GM23248 (cell line): ENCODE results near the gene HAPSTR1.

ENCODE experiments used
- EZH2 ChIP-seq: fragments of 200-600 bp; sonication (generic); IDR thresholded peaks from 2 replicates; pipeline ENCODE4 v1.6.1; 2018; ENCODE audit warnings: antibody characterized with exemption, mild to moderate bottlenecking; ENCODE audit not compliant: insufficient read depth, poor library complexity, severe bottlenecking
- EZH2phosphoT487 ChIP-seq: fragments of 200-600 bp; sonication (generic); IDR thresholded peaks from 2 replicates; pipeline ENCODE4 v1.6.1; 2018; ENCODE audit warnings: antibody characterized with exemption, moderate library complexity, mild to moderate bottlenecking, low read depth; ENCODE audit not compliant: insufficient read depth

DNA sequence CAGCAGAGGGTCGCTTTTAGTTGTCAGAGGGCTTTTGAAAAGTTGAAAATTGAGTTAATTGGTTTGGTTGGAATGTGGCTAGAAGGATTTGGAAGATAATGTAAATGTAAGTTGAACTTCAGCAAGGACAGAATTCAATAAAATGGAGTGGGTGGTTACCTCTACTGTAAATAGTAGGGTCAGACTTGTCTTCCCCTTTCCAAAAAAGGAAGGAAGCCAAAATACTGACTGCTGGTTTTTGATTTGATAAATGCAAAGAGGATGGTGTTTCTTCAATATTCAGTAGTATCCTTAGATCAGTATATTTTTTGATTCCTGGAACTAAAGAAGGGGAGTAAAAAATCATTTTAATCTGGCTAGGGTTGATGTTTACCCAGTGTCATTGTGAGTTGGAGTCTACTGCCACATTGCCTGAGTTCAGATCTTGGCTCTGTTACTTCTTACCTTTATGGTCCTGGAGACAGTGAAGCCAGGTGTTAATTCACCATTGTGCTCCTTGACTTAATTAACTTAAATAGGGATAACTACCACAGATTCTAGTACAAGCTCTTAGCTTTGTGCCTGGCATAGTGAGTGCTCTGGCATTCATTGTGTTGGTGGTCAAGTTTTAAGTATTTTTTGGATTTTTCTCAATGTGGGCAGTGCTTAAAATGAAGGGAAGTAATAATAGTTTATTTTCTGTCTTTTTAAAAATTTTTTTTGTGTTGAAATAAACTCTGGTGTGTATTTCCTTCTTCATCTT is 4.4 kb downstream of the HAPSTR1 start:
- TF ChIP-seq EZH2 (no peak), EZH2phosphoT487 (no peak)
